ENCODE measurements around the gene PEX3.
"Not testable (repeated sequence)": the region's sequence is repeated elsewhere in the genome, so short reads cannot be mapped to it uniquely, and the experiment has no call there.

PEX3 gene

GRCh38 chr6:143507358-143508145 is 56.9 kb downstream of the PEX3 start:
- DNase-seq (ENCODE audit: low read depth), result no peak

- DNase-seq (ENCODE audit: low read depth), result not testable (repeated sequence)
Observed at GRCh38 chr6:143510326-143510725, 59.7 kb downstream of the PEX3 start.

GRCh38 chr6:143510991-143511891 is 60.6 kb downstream of the PEX3 start, which contains the start of gene FUCA2:
TSS of gene FUCA2 (minus strand) at chr6:143511720. CDS start at chr6:143511634, 86 bp downstream.
- DNase-seq (ENCODE audit: low read depth), result peak; percentile 55

- DNase-seq (ENCODE audit: low read depth), result no peak
Observed at GRCh38 chr6:143513410-143513809, 62.8 kb downstream of the PEX3 start.

GRCh38 chr6:143515061-143515760 is 64.6 kb downstream of the PEX3 start:
- DNase-seq (ENCODE audit: low read depth), result no peak

- no peak for DNase-seq (ENCODE audit: low read depth)
Observed at GRCh38 chr6:143515766-143516355, 65.3 kb downstream of the PEX3 start.

GRCh38 chr6:143516690-143517446 is 66.3 kb downstream of the PEX3 start:
- DNase-seq (ENCODE audit: low read depth), result no peak

- no peak for DNase-seq (ENCODE audit: low read depth)
Observed at GRCh38 chr6:143517447-143517773, 66.8 kb downstream of the PEX3 start.

GRCh38 chr6:143522039-143522600 is 71.5 kb downstream of the PEX3 start:
- DNase-seq (ENCODE audit: low read depth), result no peak

GRCh38 chr6:143525356-143525755 is 74.8 kb downstream of the PEX3 start:
- no peak for DNase-seq (ENCODE audit: low read depth)

GRCh38 chr6:143527677-143528076 is 77.1 kb downstream of the PEX3 start:
- no peak for DNase-seq (ENCODE audit: low read depth)

- DNase-seq (ENCODE audit: low read depth), result no peak
Observed at GRCh38 chr6:143528164-143528811, 77.7 kb downstream of the PEX3 start.

- no peak for DNase-seq (ENCODE audit: low read depth)
Observed at GRCh38 chr6:143529095-143529494, 78.5 kb downstream of the PEX3 start.

- no peak for DNase-seq (ENCODE audit: low read depth)
Observed at GRCh38 chr6:143531720-143532499, 81.3 kb downstream of the PEX3 start.

GRCh38 chr6:143535189-143535614 is 84.6 kb downstream of the PEX3 start:
- no peak for DNase-seq (ENCODE audit: low read depth)

- DNase-seq (ENCODE audit: low read depth), result no peak
Observed at GRCh38 chr6:143536461-143536865, 85.9 kb downstream of the PEX3 start.

GRCh38 chr6:143536866-143537691 is 86.5 kb downstream of the PEX3 start:
- no peak for DNase-seq (ENCODE audit: low read depth)

- DNase-seq (ENCODE audit: low read depth), result no peak
Observed at GRCh38 chr6:143538374-143538773, 87.8 kb downstream of the PEX3 start.

GRCh38 chr6:143539106-143539505 is 88.5 kb downstream of the PEX3 start:
- no peak for DNase-seq (ENCODE audit: low read depth)
